Measurements from ENCODE around the gene OR52J3.
"Not testable (repeated sequence)": the region's sequence is repeated elsewhere in the genome, so short reads cannot be mapped to it uniquely, and the experiment has no call there.

OR52J3 gene

DNA sequence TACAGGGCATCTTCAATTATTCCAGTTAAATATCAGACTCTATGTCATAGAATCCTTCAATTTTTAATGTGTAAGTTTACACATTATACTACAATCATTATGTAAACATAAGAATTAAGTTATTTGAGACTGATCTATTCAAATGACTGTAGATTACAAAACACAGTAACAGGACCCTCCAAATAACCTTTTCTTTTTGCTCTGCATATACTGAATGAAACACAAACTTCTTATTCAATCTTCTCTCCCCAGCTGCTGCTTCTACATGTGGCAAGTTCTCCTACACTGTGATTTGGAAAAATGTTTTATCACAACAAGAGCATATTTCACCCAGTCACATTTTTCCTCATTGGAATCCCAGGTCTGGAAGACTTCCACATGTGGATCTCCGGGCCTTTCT lies at the start of gene OR52J3:
Gene OR52J3, plus strand, starts transcription at position 301 of the 400 bp plus-strand sequence. Its CDS starts 0 bp downstream, at position 301.
- no peak for DNase-seq

DNA sequence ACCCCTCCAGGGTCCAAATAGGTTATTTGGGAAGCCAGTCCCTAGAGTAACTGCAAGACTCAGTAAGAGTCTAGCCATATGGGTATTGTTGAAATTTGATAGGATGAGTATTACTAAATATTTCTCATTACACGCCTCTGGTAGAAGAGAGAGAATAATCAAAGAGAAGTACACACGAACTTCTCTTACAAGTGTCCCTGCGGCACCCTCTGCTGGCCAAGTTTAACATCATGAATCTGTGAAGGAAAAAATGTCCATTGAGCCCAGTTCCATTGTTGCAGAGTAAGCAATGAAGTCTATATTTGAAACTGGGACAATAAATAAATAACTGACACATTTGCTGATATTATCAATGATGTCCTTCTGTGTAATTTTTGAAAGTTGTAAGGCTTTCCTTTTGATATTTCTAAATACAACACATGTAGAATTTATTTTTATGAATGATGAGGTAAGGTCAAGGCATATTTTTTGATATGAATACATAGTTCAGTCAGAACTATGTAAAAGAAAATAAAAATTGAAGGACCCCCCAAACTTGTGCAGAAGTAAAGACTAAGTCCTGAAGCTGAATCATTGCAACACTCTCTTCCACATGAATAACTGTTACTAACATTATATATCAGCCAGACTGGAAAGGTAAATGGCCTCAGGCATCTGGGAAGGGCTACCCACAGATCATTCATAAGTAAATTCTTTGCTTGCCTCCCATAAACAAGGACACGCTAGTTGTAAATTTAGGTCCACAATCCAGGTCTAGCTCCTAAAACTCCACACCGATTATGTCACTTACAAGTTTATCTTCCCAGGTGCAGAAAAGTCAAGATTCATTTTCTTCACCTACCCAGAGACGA lies 41.7 kb upstream of the OR52J3 start:
- DNase-seq = peak in 1 of 2 donors; percentile 8

DNA sequence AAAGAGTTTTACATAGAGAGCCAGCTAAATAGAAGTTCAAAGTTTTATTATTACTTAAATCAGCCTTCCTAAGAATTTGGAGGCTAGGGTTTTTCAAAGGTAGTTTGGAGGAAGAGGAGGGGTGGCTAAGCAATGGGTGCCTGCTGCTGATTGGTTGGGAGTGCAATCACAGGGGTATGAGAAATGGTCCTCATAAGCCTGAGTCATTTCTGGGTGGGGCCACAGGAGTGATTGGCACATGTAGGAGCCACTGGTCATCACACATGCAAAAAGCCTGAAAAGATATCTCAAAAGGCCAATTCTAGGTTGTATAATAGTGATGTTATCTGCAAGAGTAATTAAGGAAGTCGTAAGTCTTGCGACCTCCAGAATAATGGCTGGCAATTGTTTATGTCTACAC lies 38.8 kb upstream of the OR52J3 start:
- DNase-seq = no peak

DNA sequence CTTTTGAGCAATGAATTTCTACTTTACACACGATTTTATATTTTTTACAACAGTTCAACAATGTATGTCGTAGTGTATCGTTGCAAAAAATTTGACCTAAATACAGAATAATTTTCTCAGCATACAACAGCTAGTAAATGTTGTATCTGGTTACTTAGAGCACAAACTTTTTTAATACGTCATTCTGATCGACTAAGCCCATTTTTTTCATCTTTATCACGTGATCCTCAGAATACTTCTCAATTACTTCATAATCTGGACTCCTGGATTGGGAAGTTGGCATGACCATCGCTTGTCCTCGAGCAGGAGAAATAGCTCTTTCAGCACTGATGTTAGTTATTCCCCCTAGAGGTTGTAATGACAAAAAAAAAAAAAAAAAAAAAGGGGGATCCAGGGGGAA lies 35.1 kb upstream of the OR52J3 start:
- no peak for DNase-seq

DNA sequence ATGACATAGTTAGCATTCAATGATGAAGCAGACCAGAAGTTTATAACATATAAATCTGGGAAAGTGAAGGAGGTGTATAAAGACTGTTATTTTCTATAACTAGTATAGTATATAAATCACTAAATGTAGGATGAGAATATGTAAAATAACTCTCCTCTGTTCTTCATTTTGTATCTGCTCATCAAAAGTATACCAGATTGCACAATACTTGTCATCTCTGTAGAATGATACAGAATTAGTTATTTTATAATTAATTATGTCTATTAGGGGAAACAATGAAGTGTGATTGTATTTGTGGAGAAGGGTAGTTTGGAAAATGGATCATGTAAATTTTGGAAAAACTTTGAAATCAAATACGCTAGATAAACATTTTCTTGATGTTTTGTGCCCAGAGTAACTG lies 33.3 kb upstream of the OR52J3 start:
- DNase-seq = no peak

DNA sequence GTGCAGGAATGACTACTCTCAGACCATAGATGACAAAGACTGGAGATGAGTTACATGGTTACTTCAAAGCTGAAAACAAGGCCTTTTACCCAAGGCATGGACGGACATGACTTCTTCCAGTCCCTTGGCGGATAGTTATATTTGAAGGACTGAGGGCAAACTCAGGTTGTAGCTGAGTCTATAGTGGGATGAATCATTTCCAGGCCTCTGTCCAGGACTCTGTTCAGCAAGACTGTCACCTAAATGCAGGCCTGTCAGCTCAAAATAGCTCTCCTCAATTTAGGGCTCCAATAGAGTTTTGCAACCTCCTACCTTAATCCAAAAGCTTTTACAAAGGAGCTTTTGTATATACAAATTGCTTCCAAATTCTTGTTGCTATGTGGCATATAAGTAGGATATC lies 24.3 kb upstream of the OR52J3 start:
- no peak for DNase-seq

DNA sequence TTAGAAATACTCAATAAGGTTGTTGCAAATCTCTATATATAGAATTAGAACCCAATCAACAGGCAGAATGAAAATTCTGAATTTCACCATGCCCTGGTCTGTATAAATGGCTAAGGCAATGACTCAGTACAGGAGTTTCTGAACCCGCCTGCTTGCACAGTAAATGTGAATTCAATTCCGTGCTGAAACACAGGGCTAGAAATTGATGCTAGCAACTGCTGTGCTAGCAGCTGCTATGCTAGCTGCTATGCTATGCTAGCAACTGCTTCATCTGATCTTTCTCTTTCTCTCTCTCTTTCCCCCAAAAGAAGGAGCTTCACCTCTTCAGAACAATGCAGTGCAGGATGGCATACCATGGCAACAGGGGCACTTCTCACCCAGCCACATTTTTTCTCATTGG lies 9.7 kb upstream of the OR52J3 start:
- no peak for DNase-seq

DNA sequence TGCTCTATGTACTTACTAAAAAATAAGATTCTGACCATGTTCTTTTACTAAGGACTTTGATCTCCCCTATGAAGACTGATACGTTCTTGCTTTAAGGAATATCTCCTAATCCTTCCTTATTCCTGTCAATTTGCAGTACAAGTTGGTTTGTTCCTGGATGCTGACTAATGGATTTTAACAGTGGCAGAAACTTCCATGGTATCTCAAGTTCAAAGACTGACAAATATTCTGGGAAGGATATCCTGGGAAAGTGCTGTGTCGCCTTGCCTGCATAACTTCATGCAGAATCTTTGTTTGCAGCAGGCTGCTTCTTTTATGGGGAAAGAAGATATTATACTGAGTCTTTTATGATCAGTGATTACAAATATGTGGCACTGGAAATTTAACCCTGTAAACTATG lies 8.4 kb upstream of the OR52J3 start:
- DNase-seq = no peak

DNA sequence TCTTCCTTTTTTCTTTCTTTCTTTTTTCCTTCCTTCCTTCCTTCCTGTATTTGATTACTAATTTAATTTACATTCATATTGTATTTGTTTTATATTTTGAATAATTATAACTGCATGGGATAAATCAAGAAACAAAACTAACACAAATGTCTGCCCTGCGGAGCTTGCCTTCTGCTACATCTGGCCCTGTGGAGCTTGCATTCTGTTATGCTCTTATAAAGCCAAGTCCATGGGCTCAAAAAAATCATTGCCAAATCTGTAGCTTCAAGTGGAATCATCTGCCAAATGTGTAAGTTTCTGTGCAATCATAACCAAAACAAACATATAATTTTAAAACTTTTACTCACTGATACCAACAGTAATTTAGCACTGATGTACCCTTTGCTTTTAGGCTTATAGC lies 8.0 kb upstream of the OR52J3 start:
- no peak for DNase-seq

DNA sequence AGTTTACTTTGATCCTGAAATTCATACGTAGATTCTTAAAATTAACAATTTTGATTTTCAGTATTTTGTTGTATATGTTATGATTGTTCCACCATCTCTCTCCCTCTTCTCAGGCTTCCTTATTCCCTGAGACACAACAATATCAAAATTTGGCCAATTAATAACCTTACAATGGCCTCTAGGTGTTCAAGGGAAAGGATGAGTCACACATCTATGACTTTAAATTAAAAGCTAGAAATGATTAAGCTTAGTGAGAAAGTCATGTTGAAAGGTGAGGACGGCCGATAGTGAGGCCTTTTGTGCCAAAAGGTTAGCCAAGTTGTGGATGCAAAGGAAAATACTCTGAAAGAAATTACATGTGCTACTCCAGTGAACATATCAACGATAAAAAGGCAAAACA lies 5.5 kb upstream of the OR52J3 start:
- no peak for DNase-seq

DNA sequence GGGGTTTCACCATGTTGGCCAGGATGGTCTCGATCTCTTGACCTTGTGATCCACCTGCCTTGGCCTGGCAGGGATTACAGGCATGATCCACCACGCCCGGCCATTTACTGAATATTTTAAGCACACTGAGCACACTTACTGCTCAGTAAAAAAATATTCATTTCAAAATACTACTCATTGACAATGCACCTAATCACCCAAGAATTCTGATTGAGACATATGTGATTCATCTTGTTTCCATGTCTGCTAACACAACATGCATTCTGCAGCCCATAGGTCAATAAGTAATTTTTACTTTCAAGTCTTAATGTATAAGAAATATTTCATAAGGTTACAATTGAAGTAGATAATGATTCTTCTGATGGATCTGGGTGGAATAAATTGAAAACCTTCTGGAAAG lies 4.2 kb upstream of the OR52J3 start:
- DNase-seq = no peak

DNA sequence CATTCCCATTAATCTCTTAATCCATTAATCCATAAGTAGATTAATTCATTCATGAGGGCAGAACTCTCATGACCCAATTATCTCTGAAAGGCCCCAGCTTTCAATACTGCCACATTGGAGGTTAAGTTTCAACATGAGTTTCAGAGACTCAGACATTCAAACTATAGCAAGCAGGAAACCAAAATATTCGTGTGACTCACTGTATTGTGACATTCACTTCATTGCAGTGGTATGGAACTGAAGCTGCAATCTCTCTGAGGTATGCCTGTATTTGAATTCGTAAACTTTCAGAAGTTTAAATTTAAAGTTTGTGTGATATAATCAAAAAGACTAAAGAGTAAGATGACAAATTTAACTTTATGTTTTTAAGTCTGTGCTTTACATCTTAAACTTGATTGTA lies 2.9 kb upstream of the OR52J3 start:
- DNase-seq = no peak

DNA sequence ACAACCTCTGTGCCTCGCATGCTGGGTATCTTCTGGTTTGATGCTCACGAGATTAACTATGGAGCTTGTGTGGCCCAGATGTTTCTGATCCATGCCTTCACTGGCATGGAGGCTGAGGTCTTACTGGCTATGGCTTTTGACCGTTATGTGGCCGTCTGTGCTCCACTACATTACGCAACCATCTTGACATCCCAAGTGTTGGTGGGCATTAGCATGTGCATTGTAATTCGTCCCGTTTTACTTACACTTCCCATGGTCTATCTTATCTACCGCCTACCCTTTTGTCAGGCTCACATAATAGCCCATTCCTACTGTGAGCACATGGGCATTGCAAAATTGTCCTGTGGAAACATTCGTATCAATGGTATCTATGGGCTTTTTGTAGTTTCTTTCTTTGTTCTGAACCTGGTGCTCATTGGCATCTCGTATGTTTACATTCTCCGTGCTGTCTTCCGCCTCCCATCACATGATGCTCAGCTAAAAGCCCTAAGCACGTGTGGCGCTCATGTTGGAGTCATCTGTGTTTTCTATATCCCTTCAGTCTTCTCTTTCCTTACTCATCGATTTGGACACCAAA lies 516 bp downstream of the OR52J3 start:
- no peak for DNase-seq

DNA sequence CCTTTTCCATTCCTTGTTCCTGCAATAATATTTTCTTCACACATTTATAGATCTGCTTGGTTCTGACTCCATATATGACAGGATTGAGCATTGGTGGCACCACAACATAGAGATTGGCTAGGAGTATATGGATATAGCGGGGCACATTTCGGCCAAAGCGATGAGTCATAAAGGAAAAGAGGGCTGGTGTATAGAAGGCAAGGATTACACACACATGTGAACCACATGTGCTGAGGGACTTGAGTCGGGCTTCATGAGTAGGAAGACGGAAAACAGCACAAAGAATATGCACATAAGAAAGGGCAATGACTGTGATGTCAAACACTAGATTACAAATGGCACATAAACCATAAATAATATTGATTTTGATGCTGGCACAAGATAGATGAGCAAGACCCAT lies 12.4 kb downstream of the OR52J3 start:
- DNase-seq = not testable (repeated sequence)

DNA sequence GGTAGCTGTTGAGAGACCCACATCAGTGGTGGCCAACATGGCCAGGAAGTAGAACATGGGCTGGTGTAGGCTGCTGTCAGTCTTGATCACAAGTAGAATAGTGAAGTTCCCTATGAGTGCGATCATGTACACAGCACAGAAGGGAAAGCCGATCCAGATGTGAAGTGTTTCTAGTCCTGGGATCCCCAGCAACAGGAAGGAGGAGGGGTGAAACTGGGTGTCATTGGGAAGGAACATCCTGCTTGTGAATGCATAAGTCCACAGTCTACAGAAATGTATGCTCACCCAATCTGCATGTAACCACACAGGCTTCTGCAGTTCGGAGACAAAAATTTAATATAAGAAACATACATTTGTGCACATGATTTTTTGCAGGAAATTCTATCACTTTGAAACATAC lies 13.1 kb downstream of the OR52J3 start, which contains the start of gene OR52E2:
Gene OR52E2, minus strand, starts transcription at position 237 of the 400 bp plus-strand sequence. Its CDS starts 0 bp downstream, at position 237.
- DNase-seq = no peak

DNA sequence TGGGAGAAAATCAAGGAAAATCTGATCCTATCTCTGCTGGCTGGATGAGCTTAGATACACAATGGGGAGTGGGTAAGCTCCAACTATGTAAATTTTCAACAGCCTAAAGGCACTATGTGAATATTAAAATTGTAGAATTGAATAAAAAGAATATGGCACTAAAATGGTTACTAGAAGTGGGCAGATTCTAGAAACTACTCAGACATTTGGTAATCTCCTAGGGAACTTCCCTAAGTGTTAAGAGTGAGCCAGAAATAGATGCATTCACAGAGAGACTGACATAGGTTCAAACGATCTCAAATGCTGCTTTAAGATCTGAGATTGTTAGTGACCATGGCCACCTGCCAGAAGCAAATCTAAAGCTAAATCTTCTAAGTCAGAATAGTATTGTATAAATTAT lies 18.7 kb downstream of the OR52J3 start:
- no peak for DNase-seq

DNA sequence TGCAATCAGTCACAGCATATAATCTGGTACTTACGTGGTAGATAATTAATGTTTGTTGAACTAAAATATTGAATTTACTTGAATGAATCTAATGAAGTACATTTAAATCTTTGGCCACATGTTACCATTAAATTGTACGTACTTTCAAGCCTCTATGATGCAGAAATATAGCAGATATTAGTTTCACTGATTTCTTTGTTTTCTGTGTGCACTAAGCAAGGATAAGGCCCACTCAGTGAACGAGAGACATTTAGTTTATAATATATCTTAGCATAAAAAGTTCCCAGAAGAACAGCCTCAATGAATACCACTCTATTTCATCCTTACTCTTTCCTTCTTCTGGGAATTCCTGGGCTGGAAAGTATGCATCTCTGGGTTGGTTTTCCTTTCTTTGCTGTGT lies 22.9 kb downstream of the OR52J3 start, which contains the start of gene OR52E1:
Gene OR52E1, plus strand, starts transcription at position 301 of the 400 bp plus-strand sequence.
- DNase-seq = no peak

DNA sequence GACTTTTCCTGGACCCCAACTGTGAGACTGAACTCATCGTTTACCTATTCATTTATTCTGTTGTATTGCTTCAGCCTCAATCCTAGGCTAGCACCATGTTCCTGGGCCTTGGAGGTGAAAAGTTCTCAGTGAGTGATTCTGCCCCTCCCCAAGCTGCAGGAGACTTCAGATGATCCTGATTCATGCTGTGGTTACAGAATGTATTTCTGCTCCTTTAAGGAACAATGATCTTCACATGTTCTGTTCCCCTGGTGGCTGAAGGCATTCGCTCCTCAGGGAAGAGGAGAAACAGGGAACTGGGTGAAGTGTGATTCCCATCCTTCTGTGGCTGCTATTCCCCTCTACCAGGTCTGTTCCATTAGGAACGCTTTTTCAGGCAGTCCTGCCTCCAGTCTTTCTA lies 25.5 kb downstream of the OR52J3 start:
- DNase-seq = no peak

DNA sequence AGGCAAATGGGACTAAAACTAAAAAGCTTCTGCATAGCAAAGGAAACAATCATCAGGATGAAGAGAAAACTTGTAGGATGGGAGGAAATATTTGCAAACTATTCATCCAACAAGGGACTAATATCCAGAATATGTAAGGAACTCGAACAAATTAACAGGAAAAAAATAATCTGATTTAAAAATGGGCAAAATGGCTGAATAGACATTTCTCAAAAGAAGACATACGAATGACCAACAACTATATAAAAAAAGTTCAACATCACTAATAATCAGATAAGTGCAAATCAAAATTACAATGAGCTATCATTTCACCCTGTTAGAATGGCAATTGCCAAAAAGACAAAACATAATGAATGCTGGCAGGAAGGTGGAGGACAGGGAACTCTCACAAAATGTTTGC lies 35.1 kb downstream of the OR52J3 start:
- no peak for DNase-seq

DNA sequence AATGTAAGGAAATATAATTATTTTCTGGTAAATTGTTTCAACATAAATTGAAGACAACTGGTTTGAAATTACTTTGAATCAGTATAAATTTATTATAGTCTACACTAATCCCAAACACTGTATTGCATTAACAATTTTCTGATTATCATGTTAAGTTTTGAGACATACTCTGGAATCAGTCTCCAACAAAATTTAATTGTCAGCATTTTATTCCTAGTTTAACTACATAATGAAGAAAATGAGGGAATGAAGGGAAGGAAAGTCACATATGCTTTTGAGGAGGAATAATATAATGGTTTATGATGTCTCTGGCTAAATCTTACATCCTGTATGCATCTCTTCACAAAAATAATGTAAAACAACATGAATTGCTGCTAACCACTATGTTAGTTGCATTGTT lies 37.3 kb downstream of the OR52J3 start:
- DNase-seq = no peak

DNA sequence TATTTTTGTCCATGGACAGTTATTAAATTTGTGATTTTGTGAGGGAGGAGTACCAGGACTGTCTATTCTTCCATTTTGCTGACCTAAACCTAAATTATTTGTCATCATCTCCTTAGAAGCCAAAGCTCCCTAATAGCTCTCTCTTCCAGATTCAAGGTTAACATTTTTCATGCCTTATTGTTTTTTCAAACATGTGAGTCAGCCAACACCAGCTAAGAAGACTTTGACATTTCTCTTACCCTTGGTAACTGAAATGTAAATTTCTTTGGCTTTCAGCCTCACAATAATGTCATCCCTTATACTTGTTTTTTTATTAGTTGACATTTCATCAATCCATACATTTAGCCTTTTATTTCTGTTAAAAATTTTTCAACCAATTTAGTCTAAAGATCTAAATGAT lies 42.2 kb downstream of the OR52J3 start:
- DNase-seq = no peak

DNA sequence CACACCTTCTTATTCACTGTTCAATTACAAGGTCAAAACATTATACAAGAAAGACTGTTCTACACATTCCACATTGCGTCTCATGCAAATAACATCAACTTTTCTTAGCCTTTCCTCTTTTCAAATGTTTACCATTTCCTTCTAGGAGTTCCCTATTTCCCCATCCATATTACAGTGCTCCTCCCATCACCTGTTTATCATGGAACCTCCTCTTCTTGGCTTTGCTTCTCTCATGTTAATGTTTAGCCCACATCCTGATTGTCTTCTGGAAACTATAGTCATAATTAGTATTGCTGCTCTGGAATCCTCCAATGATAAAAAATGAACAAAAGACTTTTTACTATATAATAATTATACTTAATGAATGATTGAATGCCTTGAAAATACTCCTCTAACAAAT lies 44.3 kb downstream of the OR52J3 start:
- DNase-seq = no peak

DNA sequence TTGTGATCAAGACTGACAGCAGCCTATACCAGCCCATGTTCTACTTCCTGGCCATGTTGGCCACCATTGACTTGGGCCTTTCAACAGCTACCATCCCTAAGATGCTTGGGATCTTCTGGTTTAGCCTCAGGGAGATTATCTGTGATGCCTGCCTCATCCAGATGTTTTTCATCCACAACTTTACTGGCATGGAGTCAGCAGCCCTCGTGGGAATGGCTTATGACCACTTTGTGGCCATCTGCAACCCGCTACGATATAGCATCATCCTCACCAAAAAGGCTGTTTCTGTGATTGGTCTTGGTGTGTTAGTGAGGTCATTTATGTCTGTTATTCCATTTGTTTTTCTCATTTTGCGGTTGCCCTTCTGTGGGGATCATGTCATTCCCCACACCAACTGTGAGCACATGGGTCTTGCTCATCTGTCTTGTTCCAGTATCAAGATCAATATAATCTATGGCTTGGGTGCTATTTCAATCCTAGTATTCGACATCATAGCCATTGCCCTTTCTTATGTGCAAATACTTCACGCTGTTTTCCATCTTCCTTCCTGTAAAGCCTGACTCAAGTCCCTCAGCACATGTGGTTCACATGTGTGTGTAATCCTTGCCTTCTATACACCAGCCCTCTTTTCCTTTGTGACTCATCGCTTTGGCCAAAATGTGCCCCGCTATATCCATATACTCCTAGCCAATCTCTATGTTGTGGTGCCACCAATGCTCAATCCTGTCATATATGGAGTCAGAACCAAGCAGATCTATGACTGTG lies 46.7 kb downstream of the OR52J3 start:
- no peak for DNase-seq

DNA sequence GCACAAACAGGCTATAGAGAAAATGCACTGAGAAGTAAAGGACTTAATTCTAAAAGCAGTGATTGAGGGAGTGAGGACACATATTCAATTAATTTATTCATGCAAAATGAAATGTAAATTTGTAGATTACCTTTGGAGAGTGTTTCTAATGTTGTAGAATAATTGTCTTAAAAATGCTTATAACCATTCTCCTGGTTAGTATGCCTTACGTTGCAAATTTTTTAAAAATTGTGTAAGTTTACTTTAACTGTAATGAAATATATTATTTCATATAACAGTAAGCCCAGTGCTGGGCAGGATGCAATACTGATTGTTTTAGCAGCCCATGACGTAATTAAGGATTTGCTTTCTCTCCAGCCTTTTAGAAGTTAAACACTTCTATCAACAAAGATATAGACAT lies 49.7 kb downstream of the OR52J3 start:
- DNase-seq = no peak
